GM23338 (cell line): ENCODE data around the gene OGFOD2. TPM values are rescaled to one million over a fixed set of nuclear protein-coding genes. Genes with fewer than 3 reads are reported as not detected.

Experiments
- ATAC-seq: fragments of 200-7000 bp; cut with Tn5 transposase; 3 replicates; pipeline ENCODE4 v1.9.1; 2020
- DNase-seq: peaks from one replicate; pipeline ENCODE4 v3.0.0-alpha.2; 2015; ENCODE audit warnings: low spot score
- H2AFZ ChIP-seq: fragments of 200-600 bp; sonication (generic); 2 replicates; pipeline ENCODE4 v1.8.0; 2016; ENCODE audit warnings: antibody characterized with exemption, mild to moderate bottlenecking, moderate library complexity
- H3F3A ChIP-seq: fragments of 200-600 bp; sonication (generic); replicated peaks from 2 replicates; pipeline ENCODE4 v1.8.0; 2017; ENCODE audit warnings: antibody characterized with exemption, mixed run types, low read depth
- H3K27ac ChIP-seq: fragments of 200-600 bp; sonication (generic); 2 replicates; pipeline ENCODE4 v1.6.1; 2016; ENCODE audit warnings: low read depth
- H3K27me3 ChIP-seq: fragments of 200-600 bp; sonication (generic); 2 replicates; pipeline ENCODE4 v1.8.0; 2016; ENCODE audit warnings: mild to moderate bottlenecking, mixed run types, moderate library complexity; ENCODE audit not compliant: insufficient read depth
- H3K36me3 ChIP-seq: fragments of 200-600 bp; sonication (generic); 2 replicates; pipeline ENCODE4 v1.8.0; 2016; ENCODE audit warnings: mild to moderate bottlenecking; ENCODE audit not compliant: insufficient read depth
- H3K4me1 ChIP-seq: fragments of 200-600 bp; sonication (generic); 2 replicates; pipeline ENCODE4 v1.8.0; 2016; ENCODE audit warnings: mild to moderate bottlenecking, moderate library complexity; ENCODE audit not compliant: insufficient read depth
- H3K4me2 ChIP-seq: fragments of 200-600 bp; sonication (generic); 2 replicates; pipeline ENCODE4 v1.7.1; 2017; ENCODE audit warnings: mixed run types
- H3K4me3 ChIP-seq: fragments of 200-600 bp; sonication (generic); 2 replicates; pipeline ENCODE4 v1.6.1; 2016; ENCODE audit warnings: mixed run types
- H3K79me2 ChIP-seq: fragments of 200-600 bp; sonication (generic); replicated peaks from 2 replicates; pipeline ENCODE4 v1.8.0; 2017; ENCODE audit warnings: mild to moderate bottlenecking; ENCODE audit not compliant: insufficient read depth
- H3K9me2 ChIP-seq: fragments of 200-600 bp; sonication (generic); 2 replicates; pipeline ENCODE4 v1.8.0; 2017; ENCODE audit not compliant: insufficient read depth
- H4K20me1 ChIP-seq: fragments of 200-600 bp; sonication (generic); replicated peaks from 2 replicates; pipeline ENCODE4 v1.8.0; 2017; ENCODE audit warnings: mild to moderate bottlenecking; ENCODE audit not compliant: insufficient read depth
- H3K27ac Mint-ChIP-seq: 2 replicates; pipeline ENCODE4 v1.8.0; 2020; ENCODE audit warnings: inconsistent platforms, mild to moderate bottlenecking, moderate library complexity, mixed read lengths
- H3K27me3 Mint-ChIP-seq: 3 replicates; pipeline ENCODE4 v1.8.0; 2022; ENCODE audit warnings: low read depth, mild to moderate bottlenecking, moderate library complexity, mixed read lengths, inconsistent platforms; ENCODE audit not compliant: insufficient read depth, poor library complexity
- H3K36me3 Mint-ChIP-seq: 3 replicates; pipeline ENCODE4 v1.8.0; 2021; ENCODE audit warnings: low read depth, mild to moderate bottlenecking, inconsistent platforms, moderate library complexity, mixed read lengths
- H3K4me1 Mint-ChIP-seq: 3 replicates; pipeline ENCODE4 v1.8.0; 2020; ENCODE audit warnings: mild to moderate bottlenecking, inconsistent platforms, mixed read lengths
- H3K4me3 Mint-ChIP-seq: 3 replicates; pipeline ENCODE4 v1.8.0; 2021; ENCODE audit warnings: moderate library complexity, mild to moderate bottlenecking, inconsistent platforms, mixed read lengths
- H3K9me3 Mint-ChIP-seq: 3 replicates; pipeline ENCODE4 v1.8.0; 2020; ENCODE audit warnings: moderate library complexity, mild to moderate bottlenecking, inconsistent platforms, mixed read lengths
- CREB1 ChIP-seq: fragments of 250-450 bp; sonication (Bioruptor Pico); IDR thresholded peaks from 2 replicates; pipeline ENCODE4 v1.5.0; 2020; ENCODE audit warnings: low read depth, mild to moderate bottlenecking, moderate library complexity
- ETS1 ChIP-seq: IDR thresholded peaks from 2 replicates; pipeline ENCODE4 v1.6.1; 2016; ENCODE audit warnings: antibody characterized with exemption
- EZH2 ChIP-seq: fragments of 200-600 bp; sonication (generic); IDR thresholded peaks from one replicate; pipeline ENCODE4 v1.8.0; 2017; ENCODE audit warnings: antibody characterized with exemption, mild to moderate bottlenecking, low read depth; ENCODE audit not compliant: unreplicated experiment
- NANOG ChIP-seq: IDR thresholded peaks from 2 replicates; pipeline ENCODE4 v1.6.1; 2016; ENCODE audit warnings: antibody characterized with exemption, borderline replicate concordance
- POLR2AphosphoS5 ChIP-seq: IDR thresholded peaks from 2 replicates; pipeline ENCODE4 v1.6.1; 2016; ENCODE audit warnings: antibody characterized with exemption, low read depth
- REST ChIP-seq: IDR thresholded peaks from one replicate; pipeline ENCODE4 v1.6.1; 2018; ENCODE audit warnings: antibody characterized with exemption; ENCODE audit not compliant: unreplicated experiment
- STAT1 ChIP-seq: IDR thresholded peaks from one replicate; pipeline ENCODE4 v1.6.1; 2016; ENCODE audit warnings: antibody characterized with exemption; ENCODE audit not compliant: unreplicated experiment
- ZNF114 ChIP-seq: fragments of 250-450 bp; sonication (Bioruptor Pico); IDR thresholded peaks from 2 replicates; pipeline ENCODE4 v1.5.0; 2020; ENCODE audit warnings: mild to moderate bottlenecking, moderate library complexity
- ZNF331 ChIP-seq: fragments of 250-450 bp; sonication (Bioruptor Pico); IDR thresholded peaks from 2 replicates; pipeline ENCODE4 v1.5.0; 2020; ENCODE audit warnings: low read depth, mild to moderate bottlenecking, moderate library complexity
- polyA plus RNA-seq: library from polyadenylated mRNA; unstranded; fragments of >200 nt; fragmentation: Nextera tagmentation; extraction: Ambion mirVana; gene quantifications from 2 replicates; pipeline ENCODE4 v1.2.1, GENCODE V29; 2016
- total RNA-seq: library from RNA; depleted of rRNA; stranded (reverse); fragments of >200 nt; shearing (Covaris generic); gene quantifications from 2 replicates; pipeline ENCODE4 v1.2.3, GENCODE V29; 2014

OGFOD2 gene
- total and polyA plus RNA-seq, 2 experiments from 2014 or later: 13.1 to 16.1 TPM

GRCh38 chr12:122965321-122965751, 9.7 kb upstream of the OGFOD2 start:
- Histone ChIP-seq H2AFZ (no peak overlapping the region), H3K4me3 (peak overlapping the region; percentile 93), H3K9me2 (no peaks in the 10 kb centered on the region), H3F3A (no peaks in the 10 kb centered on the region), H3K27me3 (no peaks in the 10 kb centered on the region), H3K79me2 (no peaks in the 10 kb centered on the region), H3K4me2 (peak overlapping the region; percentile 95), H4K20me1 (no peaks in the 10 kb centered on the region), H3K27ac (no peak overlapping the region), H3K4me1 (peaks cover 5% of the 10 kb centered on the region), H3K36me3 (no peaks in the 10 kb centered on the region)
- ATAC-seq (peak; percentile 15), DNase-seq (no peak)
- H3K27ac Mint-ChIP-seq: no peak overlapping the region
- H3K27me3 Mint-ChIP-seq: peaks cover 10% of the 10 kb centered on the region
- TF ChIP-seq EZH2 (no peak), NANOG (no peak)
- H3K9me3 Mint-ChIP-seq: no peaks in the 10 kb centered on the region
- no peaks in the 10 kb centered on the region for H3K36me3 Mint-ChIP-seq
- H3K4me3 Mint-ChIP-seq: peak overlapping the region; percentile 71
- peaks cover 16% of the 10 kb centered on the region for H3K4me1 Mint-ChIP-seq

GRCh38 chr12:122965851-122966742, 8.9 kb upstream of the OGFOD2 start, which contains the start of gene ABCB9:
ABCB9 (minus strand) TSS chr12:122966463; CDS start chr12:122960235, 6,228 bp downstream.
- Histone ChIP-seq H2AFZ (peak within 1 kb of the TSS; percentile 99), H3K36me3 (no peaks in the 10 kb centered on the region), H3K79me2 (no peaks in the 10 kb centered on the region), H4K20me1 (no peaks in the 10 kb centered on the region), H3K4me3 (peak within 1 kb of the TSS; percentile 93), H3K27me3 (no peaks in the 10 kb centered on the region), H3K4me2 (peak within 1 kb of the TSS; percentile 95), H3K27ac (no peak within 1 kb of the TSS), H3K4me1 (peaks cover 5% of the 10 kb centered on the region), H3F3A (no peaks in the 10 kb centered on the region), H3K9me2 (no peaks in the 10 kb centered on the region)
- DNase-seq (peak; percentile 97), ATAC-seq (peak; percentile 91)
- peak within 1 kb of the TSS; percentile 71 for H3K4me3 Mint-ChIP-seq
- H3K4me1 Mint-ChIP-seq: peaks cover 16% of the 10 kb centered on the region
- H3K9me3 Mint-ChIP-seq: no peaks in the 10 kb centered on the region
- TF ChIP-seq ZNF331 (CRISPR knock-in tag): no peak
- TF ChIP-seq CREB1 (CRISPR knock-in tag): peak; percentile 23; the same call in 1 of the 2 replicates
- TF ChIP-seq ZNF114 (CRISPR knock-in tag): no peak
- no peak for TF ChIP-seq ETS1
- TF ChIP-seq STAT1: no peak
- TF ChIP-seq EZH2: no peak
- TF ChIP-seq REST: no peak
- peak; percentile 57 for TF ChIP-seq POLR2AphosphoS5
- no peaks in the 10 kb centered on the region for H3K36me3 Mint-ChIP-seq
- peaks cover 10% of the 10 kb centered on the region for H3K27me3 Mint-ChIP-seq
- no peak within 1 kb of the TSS for H3K27ac Mint-ChIP-seq
